DND-41 (cell line): ENCODE data around the gene AUTS2.

Source experiments
- ATAC-seq: fragments of 200-7000 bp; cut with Tn5 transposase; 3 replicates; pipeline ENCODE4 v1.9.1; 2021; ENCODE audit warnings: low read depth; ENCODE audit not compliant: insufficient read depth
- DNase-seq: peaks from one replicate; pipeline ENCODE4 v3.0.0-alpha.2; 2020
- H2AFZ ChIP-seq: 2 replicates; pipeline ENCODE4 v1.6.0; 2012; ENCODE audit warnings: low read depth, low read length
- H3K27ac ChIP-seq: 2 replicates; pipeline ENCODE4 v1.5.1; 2012; ENCODE audit warnings: low read length, inconsistent platforms
- H3K27me3 ChIP-seq: fragments of 200-600 bp; sonication (generic); 2 replicates; pipeline ENCODE4 v1.6.0; 2012; ENCODE audit warnings: low read length, mild to moderate bottlenecking, inconsistent platforms; ENCODE audit not compliant: insufficient read depth, poor library complexity
- H3K36me3 ChIP-seq: 2 replicates; pipeline ENCODE4 v1.5.1; 2012; ENCODE audit warnings: low read length, inconsistent platforms; ENCODE audit not compliant: insufficient read depth
- H3K4me1 ChIP-seq: 2 replicates; pipeline ENCODE4 v1.5.1; 2012; ENCODE audit warnings: mild to moderate bottlenecking, low read length; ENCODE audit not compliant: insufficient read depth
- H3K4me2 ChIP-seq: 2 replicates; pipeline ENCODE4 v1.6.0; 2012; ENCODE audit warnings: mild to moderate bottlenecking, moderate library complexity, low read length, inconsistent platforms; ENCODE audit not compliant: insufficient read depth
- H3K4me3 ChIP-seq, 2 experiments: fragments of 200-600 bp in 1 of 2; shearing (Covaris generic) in 1 of 2; 2 replicates each; pipeline ENCODE4 v1.5.1; 2012 to 2016; ENCODE audit warnings: inconsistent platforms in 2 of 2, low read length in 2 of 2, mild to moderate bottlenecking in 2 of 2, low read depth in 1 of 2, moderate library complexity in 1 of 2
- H3K79me2 ChIP-seq: 2 replicates; pipeline ENCODE4 v1.6.0; 2012; ENCODE audit warnings: low read length, inconsistent platforms; ENCODE audit not compliant: insufficient read depth
- H3K9ac ChIP-seq: 2 replicates; pipeline ENCODE4 v1.6.0; 2012; ENCODE audit warnings: low read depth, mild to moderate bottlenecking, inconsistent platforms, low read length, moderate library complexity
- H3K9me3 ChIP-seq: 2 replicates; pipeline ENCODE4 v1.5.1; 2012; ENCODE audit warnings: low read length, moderate library complexity, mild to moderate bottlenecking, inconsistent platforms; ENCODE audit not compliant: insufficient read depth, severe bottlenecking
- H4K20me1 ChIP-seq: 2 replicates; pipeline ENCODE4 v1.6.0; 2012; ENCODE audit warnings: low read length; ENCODE audit not compliant: insufficient read depth
- EZH2 ChIP-seq: IDR thresholded peaks from 3 replicates; pipeline ENCODE4 v1.6.1; 2012; ENCODE audit warnings: borderline replicate concordance, low read depth, mild to moderate bottlenecking, moderate library complexity, low read length, inconsistent platforms; ENCODE audit not compliant: severe bottlenecking
- TF ChIP-seq, protein P1 (sequence below): IDR thresholded peaks from 2 replicates; pipeline ENCODE4 v1.5.1; 2012; ENCODE audit warnings: borderline replicate concordance, low read length, moderate library complexity, mild to moderate bottlenecking; ENCODE audit not compliant: poor library complexity, severe bottlenecking; ENCODE audit errors: extremely low read depth

Gene AUTS2

DNA sequence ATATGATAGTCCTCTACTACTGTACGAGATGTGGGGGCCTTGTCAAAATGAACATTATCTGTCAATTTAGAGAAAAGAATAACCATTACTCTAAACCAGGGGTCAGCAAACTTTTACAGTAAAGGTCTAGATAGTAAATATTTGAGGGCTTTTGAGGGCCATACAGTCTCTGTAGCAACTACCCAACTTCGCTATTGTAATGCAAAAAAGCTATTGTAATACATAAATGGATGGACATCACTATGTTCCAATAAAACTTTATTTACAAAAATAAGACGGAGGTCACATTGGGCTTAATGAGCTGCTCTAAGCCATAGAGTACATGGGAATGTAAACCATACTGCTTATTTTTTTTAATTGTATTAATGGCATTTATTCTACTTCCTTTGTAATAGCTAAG is 1055.9 kb downstream of the AUTS2 start:
- Histone ChIP-seq H2AFZ (no peak overlapping the region), H3K27ac (no peak overlapping the region), H3K9ac (no peak overlapping the region), H3K27me3 (no peaks in the 10 kb centered on the region), H3K36me3 (no peaks in the 10 kb centered on the region), H4K20me1 (no peaks in the 10 kb centered on the region), H3K4me2 (no peak overlapping the region), H3K4me3 (no peak overlapping the region), H3K4me1 (no peaks in the 10 kb centered on the region), H3K9me3 (no peaks in the 10 kb centered on the region), H3K79me2 (no peaks in the 10 kb centered on the region)
- ATAC-seq: no peak
- TF ChIP-seq EZH2: no peak
- TF ChIP-seq, protein P1, sequence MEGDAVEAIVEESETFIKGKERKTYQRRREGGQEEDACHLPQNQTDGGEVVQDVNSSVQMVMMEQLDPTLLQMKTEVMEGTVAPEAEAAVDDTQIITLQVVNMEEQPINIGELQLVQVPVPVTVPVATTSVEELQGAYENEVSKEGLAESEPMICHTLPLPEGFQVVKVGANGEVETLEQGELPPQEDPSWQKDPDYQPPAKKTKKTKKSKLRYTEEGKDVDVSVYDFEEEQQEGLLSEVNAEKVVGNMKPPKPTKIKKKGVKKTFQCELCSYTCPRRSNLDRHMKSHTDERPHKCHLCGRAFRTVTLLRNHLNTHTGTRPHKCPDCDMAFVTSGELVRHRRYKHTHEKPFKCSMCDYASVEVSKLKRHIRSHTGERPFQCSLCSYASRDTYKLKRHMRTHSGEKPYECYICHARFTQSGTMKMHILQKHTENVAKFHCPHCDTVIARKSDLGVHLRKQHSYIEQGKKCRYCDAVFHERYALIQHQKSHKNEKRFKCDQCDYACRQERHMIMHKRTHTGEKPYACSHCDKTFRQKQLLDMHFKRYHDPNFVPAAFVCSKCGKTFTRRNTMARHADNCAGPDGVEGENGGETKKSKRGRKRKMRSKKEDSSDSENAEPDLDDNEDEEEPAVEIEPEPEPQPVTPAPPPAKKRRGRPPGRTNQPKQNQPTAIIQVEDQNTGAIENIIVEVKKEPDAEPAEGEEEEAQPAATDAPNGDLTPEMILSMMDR: no peak
- DNase-seq: no peak

DNA sequence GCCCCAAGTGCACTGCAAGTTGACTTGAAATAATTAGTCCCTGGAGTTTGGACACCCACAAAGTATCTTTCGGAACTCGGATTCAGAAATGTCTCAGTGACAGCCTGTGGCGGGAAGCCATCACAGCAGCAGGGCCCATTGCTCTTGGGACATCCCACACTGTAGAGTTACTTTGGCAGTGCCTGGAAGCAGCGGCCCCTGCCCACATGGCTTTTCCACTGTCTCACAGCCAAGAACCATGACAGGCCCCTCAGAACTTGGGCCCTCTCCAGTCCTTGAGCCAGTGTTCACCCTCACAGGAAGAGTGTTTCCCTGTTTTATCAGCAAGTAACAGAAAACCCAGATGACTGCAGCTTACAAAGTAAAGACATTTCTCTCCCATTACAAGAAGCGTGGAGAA is 1056.7 kb downstream of the AUTS2 start:
- DNase-seq: no peak
- no peak overlapping the region for H2AFZ ChIP-seq
- TF ChIP-seq, protein P1: no peak
- no peak for TF ChIP-seq EZH2
- H3K27me3 ChIP-seq: no peaks in the 10 kb centered on the region
- no peak overlapping the region for H3K27ac ChIP-seq
- no peak overlapping the region for H3K4me3 ChIP-seq
- no peaks in the 10 kb centered on the region for H4K20me1 ChIP-seq
- H3K9ac ChIP-seq: no peak overlapping the region
- no peak for ATAC-seq
- no peaks in the 10 kb centered on the region for H3K4me1 ChIP-seq
- H3K79me2 ChIP-seq: no peaks in the 10 kb centered on the region
- no peaks in the 10 kb centered on the region for H3K36me3 ChIP-seq
- no peaks in the 10 kb centered on the region for H3K9me3 ChIP-seq
- H3K4me2 ChIP-seq: no peak overlapping the region

DNA sequence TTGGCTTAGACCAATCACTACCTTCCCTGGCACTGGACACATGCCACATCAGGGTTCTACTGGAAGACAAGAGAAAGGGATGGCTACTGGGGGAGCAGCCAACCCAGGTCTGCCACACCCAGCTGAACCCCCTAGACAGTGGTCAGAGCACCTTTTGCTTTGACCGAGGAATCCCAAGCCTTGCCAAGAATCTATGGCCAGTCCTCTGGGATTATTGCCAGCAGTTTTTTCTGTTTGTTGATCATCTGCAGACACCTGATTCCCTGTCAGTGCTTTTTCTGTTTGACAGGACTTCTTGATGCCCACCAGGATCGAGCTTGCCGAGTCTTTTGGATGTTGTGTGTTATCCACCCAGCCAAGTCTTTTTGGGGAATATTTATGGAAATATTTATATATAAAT is 1057.4 kb downstream of the AUTS2 start:
- TF ChIP-seq, protein P1: no peak
- TF ChIP-seq EZH2: no peak
- H3K36me3 ChIP-seq: no peaks in the 10 kb centered on the region
- DNase-seq: no peak
- ATAC-seq: no peak
- no peaks in the 10 kb centered on the region for H3K79me2 ChIP-seq
- no peak overlapping the region for H2AFZ ChIP-seq
- H4K20me1 ChIP-seq: no peaks in the 10 kb centered on the region
- H3K4me3 ChIP-seq: no peak overlapping the region
- no peak overlapping the region for H3K9ac ChIP-seq
- no peak overlapping the region for H3K27ac ChIP-seq
- no peaks in the 10 kb centered on the region for H3K27me3 ChIP-seq
- no peak overlapping the region for H3K4me2 ChIP-seq
- no peaks in the 10 kb centered on the region for H3K4me1 ChIP-seq
- no peaks in the 10 kb centered on the region for H3K9me3 ChIP-seq

DNA sequence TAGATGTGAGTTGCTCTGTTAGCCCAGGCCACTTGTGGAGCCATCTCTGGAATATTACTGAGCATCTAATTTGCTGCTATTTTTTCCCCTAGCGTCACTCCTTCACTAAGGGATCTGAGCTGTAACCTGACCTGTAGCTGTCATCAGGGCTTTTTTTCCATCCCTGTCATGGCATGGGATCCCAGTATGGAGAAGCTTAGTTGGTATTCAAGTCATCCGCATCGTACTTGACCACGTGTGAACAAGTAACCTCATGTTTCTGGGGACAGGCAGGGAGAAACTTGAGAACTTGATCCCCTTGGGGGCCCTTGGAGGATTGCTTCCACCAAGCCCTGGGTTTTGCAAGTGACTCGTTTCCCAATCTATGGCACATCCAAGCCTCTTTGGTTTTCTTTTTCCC is 1059.3 kb downstream of the AUTS2 start:
- no peak overlapping the region for H3K9ac ChIP-seq
- no peaks in the 10 kb centered on the region for H3K79me2 ChIP-seq
- no peak overlapping the region for H3K4me3 ChIP-seq
- H3K27me3 ChIP-seq: no peaks in the 10 kb centered on the region
- no peak for TF ChIP-seq EZH2
- TF ChIP-seq, protein P1: no peak
- no peak overlapping the region for H3K4me2 ChIP-seq
- H3K27ac ChIP-seq: no peak overlapping the region
- DNase-seq (no peak), ATAC-seq (no peak)
- no peaks in the 10 kb centered on the region for H4K20me1 ChIP-seq
- H3K36me3 ChIP-seq: no peaks in the 10 kb centered on the region
- no peaks in the 10 kb centered on the region for H3K9me3 ChIP-seq
- H2AFZ ChIP-seq: no peak overlapping the region
- no peaks in the 10 kb centered on the region for H3K4me1 ChIP-seq
